AG04450 (cell line): ENCODE results near the gene TSPAN33. TPM values are rescaled to one million over a fixed set of nuclear protein-coding genes. Genes with fewer than 3 reads are reported as not detected.

Experiments used
- CTCF ChIA-PET: fragments of 300-600, 350-600 bp; formaldehyde crosslinking; extraction: SDS; loops from one replicate; lab custom pipeline; 2022; ENCODE audit warnings: antibody characterized with exemption, inconsistent platforms; lab: Charles Lee
- POLR2A ChIA-PET: fragments of 350-600 bp; formaldehyde crosslinking; extraction: SDS; loops from one replicate; lab custom pipeline; 2021; ENCODE audit warnings: antibody characterized with exemption, inconsistent platforms; lab: Yijun Ruan, JAX
- DNase-seq: peaks from one replicate; pipeline ENCODE4 v3.0.0-alpha.2; 2011; ENCODE audit warnings: low read depth, low spot score
- H3K27ac ChIP-seq: one replicate; pipeline ENCODE4 v1.5.1; 2012; ENCODE audit warnings: low read depth, low read length, control low read depth
- H3K27me3 ChIP-seq: one replicate; pipeline ENCODE4 v1.6.0; 2012; ENCODE audit warnings: low read length; ENCODE audit not compliant: control insufficient read depth, insufficient read depth
- H3K4me3 ChIP-seq: 2 replicates; pipeline ENCODE4 v1.5.1; 2011; ENCODE audit warnings: mild to moderate bottlenecking, low read depth, low read length, control low read depth
- H3K9me3 ChIP-seq: 2 replicates; pipeline ENCODE4 v1.5.1; 2012; ENCODE audit warnings: low read length; ENCODE audit not compliant: control insufficient read depth, insufficient read depth
- polyA plus RNA-seq: library from polyadenylated mRNA; depleted of rRNA; stranded (reverse); fragments of >200 nt; gene quantifications from 2 replicates; pipeline ENCODE4 v1.2.3, GENCODE V29; 2011
- TF ChIP-seq, protein P1 (sequence below): IDR thresholded peaks from 2 replicates; pipeline ENCODE4 v1.5.1; 2011; ENCODE audit warnings: low read depth, low read length, control low read depth, inconsistent platforms

Gene TSPAN33
- polyA plus RNA-seq, 1 experiment = 0.88 TPM

DNA sequence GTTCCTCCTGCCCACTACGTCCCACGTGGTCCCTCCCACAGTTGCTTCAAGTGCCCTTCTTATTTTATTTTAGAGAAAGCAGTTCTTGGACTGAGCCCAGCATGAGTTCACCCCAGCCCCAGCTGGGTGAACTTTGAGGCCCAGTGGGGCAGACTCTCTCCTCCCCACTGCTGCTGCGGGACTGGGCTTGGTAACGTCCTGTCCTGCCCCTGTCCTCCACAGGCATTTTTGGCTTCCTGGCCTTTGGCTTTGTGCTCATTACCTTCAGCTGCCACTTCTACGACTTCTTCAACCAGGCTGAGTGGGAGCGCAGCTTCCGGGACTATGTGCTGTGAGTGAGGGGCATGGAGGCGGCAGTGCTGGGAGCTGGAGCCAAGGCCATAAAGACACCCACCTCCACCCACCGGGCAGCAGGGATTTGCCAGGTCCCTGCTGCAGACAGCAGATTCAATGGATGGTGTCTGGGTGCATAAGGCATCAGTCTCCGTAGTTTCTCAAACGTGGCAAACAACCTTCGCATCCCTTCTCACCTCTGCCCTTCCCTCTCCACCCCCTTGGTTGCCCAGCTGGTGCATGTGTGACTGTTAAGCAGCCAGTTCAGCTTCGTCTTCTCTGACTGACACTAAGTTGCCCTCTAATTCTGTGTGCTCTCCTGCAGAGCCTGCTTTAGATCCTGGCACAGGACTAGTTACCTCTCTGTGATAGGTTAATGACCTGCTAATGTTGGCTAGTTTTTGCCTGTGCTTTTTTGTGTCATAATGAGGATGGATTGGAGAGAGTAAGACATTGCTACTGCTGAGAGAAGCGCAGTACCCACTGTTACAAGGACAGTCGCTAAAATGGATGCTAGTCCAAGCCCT, 64.8 kb downstream of the TSPAN33 start:
- POLR2A ChIA-PET = no interaction called here
- no peaks in the 10 kb centered on the region for H3K27me3 ChIP-seq

DNA sequence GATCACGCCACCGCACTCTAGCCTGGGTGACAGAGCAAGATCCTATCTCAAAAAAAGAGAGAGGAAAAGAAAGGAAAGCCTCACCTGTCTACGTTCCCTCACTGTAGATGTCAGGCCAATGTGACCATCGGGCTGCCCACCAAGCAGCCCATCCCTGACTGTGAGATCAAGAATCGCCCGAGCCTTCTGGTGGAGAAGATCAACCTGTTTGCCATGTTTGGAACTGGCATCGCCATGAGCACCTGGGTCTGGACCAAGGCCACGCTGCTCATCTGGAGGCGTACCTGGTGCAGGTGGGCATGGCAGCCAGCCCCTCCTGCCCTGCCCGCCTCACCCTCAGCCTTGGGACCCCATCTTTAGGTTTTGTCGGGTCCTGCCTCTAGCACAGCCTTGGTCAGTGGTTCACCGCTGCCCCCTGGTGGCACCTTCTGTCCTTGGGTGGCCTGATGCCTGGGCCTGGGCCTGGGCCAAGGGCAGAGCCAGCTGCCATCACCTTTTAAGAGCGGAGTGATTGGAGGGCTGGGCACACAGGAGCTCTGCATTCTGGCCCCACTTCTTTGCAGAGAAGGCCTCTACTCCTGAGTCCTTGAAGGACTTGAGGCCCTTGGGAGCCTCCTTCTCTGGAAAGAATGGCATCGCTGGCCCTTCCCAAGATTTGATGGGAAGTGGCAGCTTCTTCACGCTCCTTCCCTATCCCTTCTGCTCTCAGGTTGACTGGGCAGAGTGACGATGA, 65.9 kb downstream of the TSPAN33 start:
- Histone ChIP-seq H3K27ac (no peak overlapping the region), H3K4me3 (no peak overlapping the region), H3K9me3 (no peaks in the 10 kb centered on the region), H3K27me3 (no peaks in the 10 kb centered on the region)
- TF ChIP-seq, protein P1, sequence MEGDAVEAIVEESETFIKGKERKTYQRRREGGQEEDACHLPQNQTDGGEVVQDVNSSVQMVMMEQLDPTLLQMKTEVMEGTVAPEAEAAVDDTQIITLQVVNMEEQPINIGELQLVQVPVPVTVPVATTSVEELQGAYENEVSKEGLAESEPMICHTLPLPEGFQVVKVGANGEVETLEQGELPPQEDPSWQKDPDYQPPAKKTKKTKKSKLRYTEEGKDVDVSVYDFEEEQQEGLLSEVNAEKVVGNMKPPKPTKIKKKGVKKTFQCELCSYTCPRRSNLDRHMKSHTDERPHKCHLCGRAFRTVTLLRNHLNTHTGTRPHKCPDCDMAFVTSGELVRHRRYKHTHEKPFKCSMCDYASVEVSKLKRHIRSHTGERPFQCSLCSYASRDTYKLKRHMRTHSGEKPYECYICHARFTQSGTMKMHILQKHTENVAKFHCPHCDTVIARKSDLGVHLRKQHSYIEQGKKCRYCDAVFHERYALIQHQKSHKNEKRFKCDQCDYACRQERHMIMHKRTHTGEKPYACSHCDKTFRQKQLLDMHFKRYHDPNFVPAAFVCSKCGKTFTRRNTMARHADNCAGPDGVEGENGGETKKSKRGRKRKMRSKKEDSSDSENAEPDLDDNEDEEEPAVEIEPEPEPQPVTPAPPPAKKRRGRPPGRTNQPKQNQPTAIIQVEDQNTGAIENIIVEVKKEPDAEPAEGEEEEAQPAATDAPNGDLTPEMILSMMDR = peak; percentile 82
- CTCF ChIA-PET = interaction anchor here (0.6 to 9.4 kb wide), 27 partner anchors 8 to 431 kb away, joined by 3 to 188 read pairs (median 4); partner anchors contain the start of gene TNPO3
- POLR2A ChIA-PET = interaction anchor here (0.5 kb wide), 1 partner anchor 74 kb away, joined by 3 read pairs; no protein-coding TSS in a partner anchor
- DNase-seq = no peak

More for the DNA sequence above, 64.8 kb downstream of the TSPAN33 start:
- Histone ChIP-seq H3K4me3 (no peak overlapping the region), H3K27ac (no peak overlapping the region), H3K9me3 (no peaks in the 10 kb centered on the region)
- DNase-seq = no peak
- CTCF ChIA-PET = interaction anchor here (0.5 to 9.4 kb wide), 12 partner anchors 9 to 432 kb away, joined by 3 to 188 read pairs (median 6); no protein-coding TSS in a partner anchor
- TF ChIP-seq, protein P1 = no peak

DNA sequence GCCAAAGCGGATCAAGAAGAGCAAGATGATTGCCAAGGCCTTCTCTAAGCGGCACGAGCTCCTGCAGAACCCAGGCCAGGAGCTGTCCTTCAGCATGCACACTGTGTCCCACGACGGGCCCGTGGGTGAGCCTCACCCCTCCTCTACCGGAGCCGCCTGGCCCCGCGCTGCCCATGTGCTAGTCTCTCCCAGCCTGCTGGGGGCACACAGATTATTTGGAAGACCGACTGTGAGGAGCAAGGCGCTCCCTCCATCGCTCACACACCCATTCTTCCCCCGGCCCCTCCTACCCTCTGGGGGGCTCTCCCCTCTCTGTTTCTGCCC, 66.4 kb downstream of the TSPAN33 start:
- no peaks in the 10 kb centered on the region for H3K27me3 ChIP-seq
- H3K4me3 ChIP-seq = no peak overlapping the region
- no peak for DNase-seq
- H3K27ac ChIP-seq = no peak overlapping the region
- peaks cover 4% of the 10 kb centered on the region; the same call in 1 of the 2 replicates for H3K9me3 ChIP-seq
- ChIA-PET CTCF (interaction anchor here (0.6 to 9.4 kb wide), 26 partner anchors 8 to 262 kb away, joined by 3 to 188 read pairs (median 4); partner anchors contain the start of gene TNPO3), POLR2A (interaction anchor here (0.5 kb wide), 1 partner anchor 74 kb away, joined by 3 read pairs; no protein-coding TSS in a partner anchor)
- TF ChIP-seq, protein P1 = no peak

DNA sequence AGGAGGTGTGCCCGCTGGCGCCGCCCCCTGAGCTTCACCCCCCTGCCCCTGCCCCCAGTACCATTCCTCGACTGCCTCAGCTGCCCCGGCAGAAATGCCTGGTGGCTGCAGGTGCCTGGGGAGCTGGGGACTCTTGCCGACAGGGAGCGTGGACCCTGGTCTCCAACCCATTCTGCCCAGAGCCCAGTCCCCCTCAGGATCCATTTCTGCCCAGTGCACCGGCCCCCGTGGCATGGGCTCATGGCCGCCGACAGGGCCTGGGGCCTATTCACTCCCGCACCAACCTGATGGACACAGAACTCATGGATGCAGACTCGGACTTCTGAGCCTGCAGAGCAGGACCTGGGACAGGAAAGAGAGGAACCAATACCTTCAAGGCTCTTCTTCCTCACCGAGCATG, 67.6 kb downstream of the TSPAN33 start:
- Histone ChIP-seq H3K27ac (no peak overlapping the region), H3K4me3 (no peak overlapping the region), H3K9me3 (peaks cover 11% of the 10 kb centered on the region; the same call in 1 of the 2 replicates), H3K27me3 (no peaks in the 10 kb centered on the region)
- POLR2A ChIA-PET = no interaction called here
- CTCF ChIA-PET = interaction anchor here (9.4 kb wide), 1 partner anchor 46 kb away, joined by 188 read pairs; no protein-coding TSS in a partner anchor
- TF ChIP-seq, protein P1 = no peak
- DNase-seq = no peak
